Left lobe of liver (tissue), 2 donors: ENCODE measurements around the gene GPS1. TPM values are rescaled to one million over a fixed set of nuclear protein-coding genes. Genes with fewer than 3 reads are reported as not detected.
"Not testable (repeated sequence)": the region's sequence is repeated elsewhere in the genome, so short reads cannot be mapped to it uniquely, and the experiment has no call there.

Experiments used
- ATAC-seq: fragments of 200-7000 bp; cut with Tn5 transposase; one replicate; pipeline ENCODE4 v1.9.1; 2020; ENCODE audit warnings: mild to moderate bottlenecking, moderate library complexity
- DNase-seq: peaks from one replicate; pipeline ENCODE4 v3.0.0-alpha.2; 2020; ENCODE audit warnings: low spot score
- total RNA-seq: library from RNA; stranded (reverse); gene quantifications from one replicate; pipeline ENCODE4 v1.2.1, GENCODE V29; 2021
- donor health status: DM: no; HTN: no; CAD: no; lungs with moderate emphysema.
- donor health status: DM: no; HTN: yes; CAD: no.

The GPS1 gene
- total RNA-seq, 1 donor from 2014 or later = 84.1 TPM

DNA sequence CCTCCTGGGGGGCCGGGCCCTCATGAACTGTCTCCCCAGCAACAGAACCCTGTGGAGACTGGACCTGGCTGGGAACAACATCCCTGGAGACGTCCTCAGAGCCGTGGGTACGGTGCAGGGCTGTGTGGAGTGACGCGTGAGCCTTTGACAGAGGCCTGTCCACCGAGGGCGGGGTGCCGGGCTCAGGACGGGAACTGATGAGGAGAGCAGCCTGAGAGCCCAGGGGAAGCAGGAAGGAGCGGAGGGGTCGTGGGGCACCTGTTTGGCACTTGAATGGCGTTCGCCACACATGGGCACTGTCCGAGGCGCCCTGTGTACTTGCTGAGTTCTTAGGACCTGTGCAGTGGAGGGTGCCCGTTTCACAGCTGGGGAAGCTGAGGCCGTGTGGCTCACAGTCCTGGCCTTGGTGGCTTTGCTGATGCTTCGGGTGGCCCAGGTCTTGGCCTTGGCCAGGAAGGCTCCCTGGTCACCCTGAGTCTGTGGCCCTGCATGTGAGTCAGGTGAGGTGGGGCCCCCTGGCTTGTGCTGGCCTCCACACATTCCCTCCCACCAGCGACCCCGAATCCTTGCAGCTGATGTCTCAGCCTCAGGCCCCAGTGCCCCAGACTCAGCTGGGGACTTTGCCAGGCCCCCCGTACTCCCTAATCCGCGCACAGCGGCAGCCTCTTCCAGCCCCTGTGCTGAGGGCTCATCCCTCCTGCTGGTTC lies 26.1 kb upstream of the GPS1 start:
- no peak for ATAC-seq
- DNase-seq = no peak

DNA sequence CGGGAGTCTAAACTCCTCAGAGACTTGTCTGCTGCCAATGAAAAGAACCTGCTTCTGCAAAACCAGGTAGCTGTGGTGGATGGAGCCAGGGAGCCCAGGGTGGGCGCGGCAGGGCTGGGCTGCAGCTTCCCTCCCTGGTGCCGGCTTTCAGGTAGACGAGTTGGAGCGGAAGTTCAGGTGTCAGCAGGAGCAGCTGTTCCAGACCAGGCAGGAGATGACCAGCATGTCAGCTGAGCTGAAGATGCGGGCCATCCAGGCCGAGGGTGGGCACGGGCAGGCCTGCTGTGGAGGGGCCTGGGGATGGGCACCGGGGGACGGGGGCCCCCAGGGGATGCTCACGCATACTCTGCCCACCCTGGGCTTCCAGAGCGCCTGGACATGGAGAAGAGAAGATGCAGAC lies 23.5 kb upstream of the GPS1 start:
- ATAC-seq (no peak), DNase-seq (no peak)

DNA sequence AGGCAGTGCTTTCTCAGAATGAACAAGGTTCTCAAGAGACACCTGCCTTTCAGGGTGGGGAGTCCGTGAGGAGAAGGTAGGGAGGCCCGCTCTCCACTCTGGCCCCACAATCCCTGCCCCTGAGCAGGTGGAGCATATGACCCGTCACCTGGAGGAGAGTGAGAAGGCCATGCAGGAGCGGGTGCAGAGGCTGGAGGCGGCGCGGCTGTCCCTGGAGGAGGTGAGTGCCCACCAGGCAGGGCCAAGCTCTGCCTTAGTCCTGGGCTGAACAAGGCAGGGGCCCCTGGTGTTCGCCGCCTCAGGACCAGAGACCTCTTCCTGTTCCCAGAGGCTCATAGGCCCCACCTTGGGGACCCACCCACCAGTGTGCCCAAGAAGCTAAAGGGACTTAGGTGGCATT lies 22.7 kb upstream of the GPS1 start:
- DNase-seq (no peak), ATAC-seq (no peak)

DNA sequence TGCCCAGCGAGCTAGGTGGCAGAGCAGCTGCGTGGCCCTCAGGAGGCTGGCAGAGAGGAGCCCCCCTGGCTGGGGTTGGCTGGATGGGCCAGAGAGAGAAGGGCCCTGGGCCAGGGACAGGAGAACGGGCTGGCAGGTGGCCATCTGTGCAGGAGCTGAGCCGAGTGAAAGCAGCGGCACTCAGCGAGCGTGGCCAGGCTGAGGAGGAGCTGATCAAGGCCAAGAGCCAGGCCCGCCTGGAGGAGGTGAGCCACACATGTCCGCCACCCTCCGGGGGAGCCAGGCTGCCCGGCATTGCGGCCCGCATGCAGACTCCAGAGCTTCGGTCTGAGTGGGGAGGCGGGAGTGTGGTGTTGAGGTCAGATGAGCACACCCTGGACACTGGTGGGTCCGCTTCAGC lies 22.3 kb upstream of the GPS1 start:
- DNase-seq (no peak), ATAC-seq (no peak)

DNA sequence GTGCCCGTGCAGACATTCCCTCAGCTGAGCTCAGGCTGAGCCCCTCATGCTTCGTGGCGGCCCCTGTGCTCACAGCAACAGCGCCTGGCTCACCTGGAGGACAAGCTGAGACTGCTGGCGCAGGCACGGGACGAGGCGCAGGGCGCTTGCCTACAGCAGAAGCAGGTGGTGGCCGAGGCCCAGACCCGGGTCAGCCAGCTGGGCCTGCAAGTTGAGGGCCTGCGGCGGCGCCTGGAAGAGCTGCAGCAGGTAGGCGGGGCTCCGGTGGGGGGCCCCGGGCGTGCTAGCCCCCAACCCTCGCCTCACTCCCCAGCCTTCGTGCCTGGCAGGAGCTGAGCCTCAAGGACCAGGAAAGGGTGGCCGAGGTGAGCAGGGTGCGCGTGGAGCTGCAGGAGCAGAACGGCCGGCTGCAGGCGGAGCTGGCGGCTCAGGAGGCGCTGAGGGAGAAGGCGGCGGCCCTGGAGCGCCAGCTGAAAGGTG lies 21.7 kb upstream of the GPS1 start:
- ATAC-seq (no peak), DNase-seq (no peak)

DNA sequence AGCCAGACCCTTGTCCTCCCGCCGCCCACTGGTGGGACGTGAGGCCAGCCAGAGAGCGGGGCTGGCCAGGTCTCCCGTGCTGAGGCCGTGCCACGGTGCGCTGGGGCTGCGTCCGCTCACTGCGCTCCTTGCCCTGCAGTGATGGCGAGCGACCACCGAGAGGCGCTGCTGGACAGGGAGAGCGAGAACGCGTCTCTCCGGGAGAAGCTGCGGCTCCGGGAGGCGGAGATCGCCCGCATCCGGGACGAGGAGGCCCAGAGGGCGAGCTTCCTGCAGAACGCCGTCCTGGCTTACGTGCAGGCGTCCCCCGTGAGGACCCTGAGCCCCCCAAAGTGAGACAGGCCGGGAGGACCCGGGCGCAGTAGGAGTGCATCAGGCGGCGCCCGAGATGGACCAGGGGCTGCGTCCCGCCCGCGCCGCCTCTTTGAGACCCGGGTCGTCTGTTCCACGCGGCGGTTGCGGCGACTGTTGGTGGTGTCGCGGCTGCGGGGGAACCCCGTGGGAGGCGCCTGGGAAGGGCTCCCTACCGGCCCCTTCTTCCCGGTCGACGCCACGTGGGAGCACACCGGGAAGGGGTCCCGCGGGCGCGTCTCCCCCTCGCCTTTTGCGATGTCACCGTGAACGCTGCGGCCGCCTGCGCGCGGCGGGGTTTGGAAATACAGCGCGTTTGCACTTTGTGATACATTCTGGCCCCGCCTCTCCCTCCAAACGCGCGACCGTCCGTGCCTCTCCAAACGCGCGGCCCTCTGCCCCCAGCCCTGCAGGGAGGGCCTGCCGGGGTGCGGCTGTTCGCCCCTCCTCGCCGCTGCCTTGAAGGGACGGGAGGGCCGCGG lies 21.0 kb upstream of the GPS1 start:
- ATAC-seq (peak; percentile 68), DNase-seq (peak; percentile 91)

DNA sequence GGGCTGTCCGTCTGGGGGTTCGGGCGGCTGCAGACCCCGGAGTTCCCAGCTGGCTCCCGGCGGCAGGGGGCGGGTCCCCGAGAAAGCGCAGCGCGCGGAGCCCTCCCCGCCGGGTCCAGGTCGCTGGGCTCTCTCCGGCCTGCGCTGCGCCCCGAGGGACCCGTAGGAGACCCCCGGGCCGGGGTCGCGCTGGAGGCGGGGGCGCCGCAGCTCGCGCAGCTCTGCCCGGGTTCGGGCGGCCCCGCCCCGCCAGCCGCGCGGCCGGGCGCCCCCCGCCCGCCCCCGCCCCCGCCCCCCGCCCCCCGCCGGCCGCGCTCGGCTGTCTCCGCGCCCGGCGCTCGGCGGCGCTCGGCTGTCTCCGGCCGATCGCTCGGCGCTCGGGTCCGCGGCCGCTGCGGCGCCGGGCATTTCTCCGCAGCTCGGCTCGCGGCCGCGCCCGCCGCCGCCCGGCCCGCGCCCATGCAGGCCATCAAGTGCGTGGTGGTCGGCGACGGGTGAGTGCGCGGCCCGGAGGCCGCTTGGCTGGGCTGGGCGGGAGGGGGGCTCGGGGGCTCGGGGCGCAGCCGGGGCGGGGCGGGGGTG lies 20.3 kb upstream of the GPS1 start, which contains the start of gene RAC3:
RAC3 (plus strand) TSS at position 376 of the 582 bp plus-strand sequence; CDS start at position 460, 84 bp downstream.
- no peak for DNase-seq
- ATAC-seq = peak; percentile 1

DNA sequence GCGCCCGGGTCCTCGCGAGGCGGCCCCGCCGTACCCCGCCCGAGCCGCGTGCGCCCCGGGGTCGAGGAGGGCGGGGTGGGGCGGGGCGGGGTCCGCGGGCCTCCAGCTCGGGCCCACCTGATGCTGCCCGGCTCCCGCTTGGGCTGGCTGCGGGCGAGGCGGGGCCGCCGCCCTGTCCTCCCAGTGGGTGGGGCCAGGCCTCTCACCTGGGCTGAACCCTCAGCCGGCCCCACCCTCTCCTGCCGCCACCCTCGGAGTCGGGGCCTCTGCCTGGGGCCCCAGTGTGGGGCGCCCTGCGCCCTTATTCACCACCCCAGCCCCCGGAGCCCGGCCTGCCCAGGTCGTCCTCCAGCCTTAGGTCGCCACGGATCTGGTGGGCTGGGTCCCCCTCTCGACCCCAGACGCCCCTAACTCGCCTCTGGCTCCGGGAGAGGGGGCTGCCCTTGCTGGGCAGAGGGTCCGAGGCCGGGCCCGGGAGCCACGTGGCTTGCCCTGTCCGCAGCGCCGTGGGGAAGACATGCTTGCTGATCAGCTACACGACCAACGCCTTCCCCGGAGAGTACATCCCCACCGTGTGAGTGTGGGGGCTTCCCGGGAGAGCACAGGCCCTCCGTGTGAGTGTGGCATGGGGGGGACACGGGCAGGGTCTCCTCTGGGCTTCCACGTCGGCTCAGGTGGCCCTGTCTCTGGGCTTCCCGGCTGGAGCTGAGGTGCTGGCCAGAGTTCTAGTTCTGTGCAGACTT lies 19.6 kb upstream of the GPS1 start:
- no peak for DNase-seq
- ATAC-seq = peak; percentile 21

DNA sequence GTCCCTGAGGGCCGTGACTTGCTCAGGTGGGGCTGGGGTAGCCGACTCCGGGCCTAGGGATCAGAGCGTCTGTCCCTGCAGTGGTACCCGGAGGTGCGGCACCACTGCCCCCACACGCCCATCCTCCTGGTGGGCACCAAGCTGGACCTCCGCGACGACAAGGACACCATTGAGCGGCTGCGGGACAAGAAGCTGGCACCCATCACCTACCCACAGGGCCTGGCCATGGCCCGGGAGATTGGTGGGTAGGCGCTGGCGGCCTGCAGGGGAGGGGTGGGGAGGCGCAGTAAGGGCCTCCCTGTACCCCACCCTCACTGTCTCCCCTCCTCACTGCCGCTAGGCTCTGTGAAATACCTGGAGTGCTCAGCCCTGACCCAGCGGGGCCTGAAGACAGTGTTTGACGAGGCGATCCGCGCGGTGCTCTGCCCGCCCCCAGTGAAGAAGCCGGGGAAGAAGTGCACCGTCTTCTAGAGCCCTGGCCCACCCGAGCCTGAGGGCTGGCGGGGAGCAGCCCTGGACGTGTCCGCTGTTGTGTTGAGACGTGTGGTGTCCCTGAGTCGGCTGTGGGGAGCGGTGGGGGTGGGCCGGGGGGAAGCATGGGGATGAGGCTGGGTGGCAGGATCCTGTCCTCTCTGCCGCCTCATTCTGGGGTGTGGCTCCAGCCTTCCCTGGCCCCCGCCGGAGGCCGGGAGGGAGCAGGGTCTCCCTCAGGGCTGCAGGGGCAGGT lies 18.2 kb upstream of the GPS1 start:
- no peak for DNase-seq
- no peak for ATAC-seq

DNA sequence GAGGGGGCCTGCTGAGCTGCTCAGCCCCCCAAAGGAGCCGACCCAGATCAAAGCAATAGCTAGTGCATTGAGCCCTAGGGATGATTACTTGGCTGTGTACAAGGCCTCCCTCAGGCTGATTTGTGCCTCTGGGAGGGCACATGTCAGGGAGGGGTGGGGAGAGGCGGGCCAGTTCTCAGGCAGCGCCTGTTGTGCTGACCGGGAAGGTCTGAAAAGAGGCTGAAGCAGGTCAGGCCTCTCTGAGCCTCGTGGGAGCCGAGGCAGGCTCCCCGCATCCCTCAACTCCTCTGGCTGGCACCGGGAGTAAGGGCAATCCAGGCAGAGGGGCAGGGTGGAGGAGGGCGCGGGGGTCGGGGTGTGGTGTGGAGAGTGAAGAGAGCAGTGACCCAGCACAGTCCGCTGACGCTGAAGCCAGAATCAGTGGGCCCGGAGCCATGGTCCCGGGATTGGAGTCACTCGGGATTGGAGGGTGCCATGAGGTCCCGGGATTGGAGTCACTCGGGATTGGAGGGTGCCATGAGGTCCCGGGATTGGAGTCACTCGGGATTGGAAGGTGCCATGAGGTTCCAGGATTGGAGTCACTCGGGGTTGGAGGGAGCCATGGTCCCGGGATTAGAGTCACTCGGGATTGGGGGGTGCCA lies 17.2 kb upstream of the GPS1 start:
- ATAC-seq (peak; percentile 17), DNase-seq (peak; percentile 88)

DNA sequence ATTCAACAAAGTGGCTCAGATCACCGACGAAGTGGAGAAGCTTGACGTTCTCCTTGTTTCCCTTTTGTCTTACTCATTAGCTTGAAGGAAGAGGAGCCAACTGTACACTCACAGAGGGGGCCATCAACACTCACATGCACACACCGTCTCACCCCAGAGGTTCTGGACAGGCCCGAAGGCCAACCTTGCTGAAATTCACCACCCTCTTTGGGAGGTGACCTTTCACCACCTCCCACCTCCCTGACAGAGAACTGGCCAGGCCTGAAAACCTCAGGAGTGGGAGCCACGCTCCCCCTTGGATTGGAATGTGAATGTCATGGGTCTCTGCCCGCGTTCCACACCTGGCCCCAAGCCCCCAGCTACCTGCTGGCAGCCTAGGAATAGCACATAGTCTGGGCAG lies 16.2 kb upstream of the GPS1 start:
- ATAC-seq (no peak), DNase-seq (no peak)

DNA sequence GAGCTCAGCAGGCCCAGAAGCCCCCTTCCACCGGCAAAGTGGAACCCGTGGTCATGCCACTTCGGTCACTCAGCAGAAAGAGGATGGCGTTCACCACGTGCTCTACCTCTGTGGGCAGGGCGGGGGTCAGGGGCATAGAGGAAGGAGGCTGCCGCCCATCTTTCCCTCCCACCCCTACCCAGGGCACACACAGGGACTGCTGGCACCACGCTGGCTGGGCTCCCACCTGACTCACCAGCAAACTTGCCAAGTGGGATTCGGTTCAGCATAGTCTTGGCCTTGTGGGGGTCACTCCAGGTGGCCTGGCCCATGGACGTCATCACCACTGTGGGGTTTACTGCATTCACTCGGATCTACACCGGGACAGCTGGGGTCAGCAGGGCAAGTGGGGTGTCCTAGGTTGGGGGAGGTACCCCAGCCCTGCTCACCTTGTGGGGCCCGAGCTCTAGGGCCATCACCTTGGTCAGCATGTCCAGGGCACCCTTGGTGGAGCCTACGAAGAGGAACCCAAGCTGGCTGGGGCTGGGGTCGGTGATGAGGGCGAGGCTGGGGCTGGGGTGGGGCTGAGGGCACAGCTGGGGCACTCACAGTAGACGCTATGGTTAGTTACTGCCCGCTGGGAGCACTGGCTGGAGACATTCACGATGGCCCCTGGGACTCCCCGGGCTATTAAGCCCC lies 15.6 kb upstream of the GPS1 start:
- no peak for ATAC-seq
- DNase-seq = no peak

DNA sequence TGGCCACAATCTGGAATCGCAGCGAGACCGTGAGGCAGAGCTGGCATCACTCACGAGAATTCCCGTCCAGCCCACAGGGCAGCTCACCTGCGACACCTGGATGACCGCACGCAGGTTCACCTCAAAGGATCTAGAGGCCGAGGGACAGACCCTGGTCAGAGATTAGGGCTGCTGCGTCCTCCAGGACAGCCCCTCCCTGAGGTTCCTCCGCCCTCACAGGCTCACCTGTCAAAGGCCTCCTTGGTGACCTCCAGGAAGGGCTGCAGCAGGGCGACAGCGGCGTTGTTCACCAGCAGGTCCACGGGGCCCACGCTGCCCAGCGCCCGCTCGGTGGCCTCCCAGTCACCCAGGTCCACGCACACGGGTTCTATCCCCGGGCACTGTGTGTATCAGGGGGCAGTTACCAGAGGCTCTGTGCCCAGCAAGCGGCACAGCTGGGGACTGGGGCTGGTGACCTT lies 15.0 kb upstream of the GPS1 start:
- ATAC-seq = no peak
- no peak for DNase-seq

DNA sequence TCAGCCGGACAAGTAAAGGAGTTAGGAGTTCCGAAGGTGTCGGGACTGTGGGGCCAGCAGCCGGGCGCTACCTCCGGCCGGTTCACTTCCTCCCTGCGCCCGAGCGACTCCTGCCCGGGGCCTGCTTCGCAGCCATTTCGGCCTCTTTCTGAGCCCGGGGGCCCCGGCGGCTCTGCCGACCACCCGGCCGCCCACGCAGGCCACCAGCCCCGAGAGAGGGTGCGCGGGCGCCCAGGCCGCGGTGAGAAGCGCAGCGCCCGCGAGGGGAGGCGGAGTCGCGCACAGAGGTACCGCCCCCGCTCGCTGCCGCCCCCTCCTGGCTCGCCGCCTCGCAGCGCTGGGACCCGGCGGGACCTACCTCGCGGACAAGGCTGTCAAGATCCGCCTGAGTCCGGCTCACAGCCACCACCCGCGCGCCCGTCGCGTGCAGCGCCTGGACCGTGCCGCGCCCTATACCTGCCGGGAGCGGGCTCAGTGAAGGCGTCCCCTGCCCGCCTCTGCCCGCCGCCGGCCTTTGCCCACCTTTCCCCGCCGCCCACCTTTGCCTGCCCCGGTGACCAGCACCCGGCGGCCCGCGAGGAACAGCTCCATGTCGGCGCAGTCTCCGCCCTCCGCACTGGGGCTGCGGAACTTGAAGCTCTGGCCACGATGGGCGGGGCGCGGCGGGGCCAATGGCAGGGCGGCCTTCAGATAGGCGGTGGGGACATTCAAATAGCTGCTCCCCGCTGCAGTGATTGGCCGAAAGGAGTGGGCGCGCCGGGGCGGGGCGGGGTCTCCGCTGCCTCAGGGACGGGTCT lies 14.4 kb upstream of the GPS1 start, which contains the start of gene DCXR:
DCXR (minus strand) TSS at position 606 of the 797 bp plus-strand sequence; CDS start at position 591, 15 bp downstream.
- DNase-seq = peak; percentile 99
- ATAC-seq = peak; percentile 66

DNA sequence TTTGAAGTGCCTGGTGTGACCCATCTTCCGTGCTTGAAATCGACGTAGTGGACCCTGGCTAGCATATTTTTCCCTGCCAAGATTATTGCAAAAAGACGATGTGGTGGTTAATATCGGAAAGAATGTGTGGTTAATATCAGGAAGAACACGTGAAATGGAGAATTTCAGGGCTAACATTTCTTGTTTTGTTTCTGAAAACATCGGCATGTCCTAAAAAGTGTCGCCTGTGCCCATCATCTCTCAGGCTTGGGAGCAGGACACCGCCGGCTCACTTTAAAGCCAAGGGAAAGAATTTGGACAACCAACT lies 13.9 kb upstream of the GPS1 start:
- DNase-seq (no peak), ATAC-seq (no peak)

DNA sequence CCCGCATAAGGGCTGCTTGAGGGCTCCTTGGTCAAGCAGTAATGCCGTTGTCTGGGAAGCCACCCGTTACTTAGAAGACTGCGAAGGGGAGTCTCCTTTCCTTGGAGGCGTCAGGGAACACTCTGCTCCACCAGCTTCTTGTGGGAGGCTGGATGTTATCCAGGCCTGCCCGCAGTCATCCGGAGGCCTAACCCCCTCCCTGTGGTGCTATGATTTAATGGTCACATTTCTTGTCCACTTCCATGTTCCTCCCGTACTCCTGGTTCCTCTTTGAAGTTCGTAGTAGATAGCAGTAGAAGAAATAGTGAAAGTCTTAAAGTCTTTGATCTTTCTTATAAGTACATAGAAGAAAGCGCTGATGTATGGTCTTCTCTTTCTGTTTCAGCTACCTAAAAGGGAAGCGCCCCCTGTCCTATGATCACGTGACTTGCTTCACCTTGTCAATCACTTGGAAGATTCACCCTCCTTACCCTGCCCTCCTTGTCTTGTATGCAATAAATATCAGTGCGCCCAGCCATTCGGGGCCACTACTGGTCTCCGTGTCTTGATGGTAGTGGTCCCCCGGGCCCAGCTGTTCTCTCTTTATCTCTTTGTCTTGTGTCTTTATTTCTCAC lies 12.8 kb upstream of the GPS1 start:
- ATAC-seq, DNase-seq: not testable (repeated sequence)

DNA sequence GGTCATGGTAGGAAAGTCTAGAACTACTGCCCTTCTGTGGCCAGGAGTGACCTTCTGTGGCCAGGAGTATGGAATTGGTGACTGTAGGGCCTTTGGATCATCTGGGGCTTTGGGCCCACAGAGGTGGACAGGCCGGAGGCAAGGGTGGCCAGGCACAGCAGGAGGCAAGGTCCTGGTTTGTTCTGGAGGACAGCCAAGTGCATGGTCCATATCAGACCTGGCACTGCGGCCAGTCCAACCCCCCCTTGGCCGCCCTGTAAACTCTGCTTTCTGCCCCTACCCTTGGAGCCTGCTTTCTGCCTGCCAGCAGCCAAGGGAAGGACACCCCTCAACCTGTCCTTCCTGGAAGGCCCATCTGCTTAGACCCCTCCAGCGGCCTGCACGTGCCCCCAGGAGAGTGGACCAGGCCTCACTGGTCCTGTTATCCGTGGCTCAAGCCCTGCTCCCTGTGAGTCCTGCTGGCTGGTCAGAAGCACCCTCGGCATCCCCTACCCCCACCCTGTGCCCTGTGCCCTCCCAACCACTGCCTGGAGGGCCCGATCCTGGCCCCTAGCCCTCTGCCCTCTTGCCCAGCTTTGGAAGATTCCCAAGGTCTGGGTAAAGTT lies 11.9 kb upstream of the GPS1 start:
- DNase-seq (peak; percentile 96), ATAC-seq (peak; percentile 49)
